ENCODE data around the gene SLC34A3.
"Not testable (repeated sequence)": the region's sequence is repeated elsewhere in the genome, so short reads cannot be mapped to it uniquely, and the experiment has no call there.

SLC34A3 gene

DNA sequence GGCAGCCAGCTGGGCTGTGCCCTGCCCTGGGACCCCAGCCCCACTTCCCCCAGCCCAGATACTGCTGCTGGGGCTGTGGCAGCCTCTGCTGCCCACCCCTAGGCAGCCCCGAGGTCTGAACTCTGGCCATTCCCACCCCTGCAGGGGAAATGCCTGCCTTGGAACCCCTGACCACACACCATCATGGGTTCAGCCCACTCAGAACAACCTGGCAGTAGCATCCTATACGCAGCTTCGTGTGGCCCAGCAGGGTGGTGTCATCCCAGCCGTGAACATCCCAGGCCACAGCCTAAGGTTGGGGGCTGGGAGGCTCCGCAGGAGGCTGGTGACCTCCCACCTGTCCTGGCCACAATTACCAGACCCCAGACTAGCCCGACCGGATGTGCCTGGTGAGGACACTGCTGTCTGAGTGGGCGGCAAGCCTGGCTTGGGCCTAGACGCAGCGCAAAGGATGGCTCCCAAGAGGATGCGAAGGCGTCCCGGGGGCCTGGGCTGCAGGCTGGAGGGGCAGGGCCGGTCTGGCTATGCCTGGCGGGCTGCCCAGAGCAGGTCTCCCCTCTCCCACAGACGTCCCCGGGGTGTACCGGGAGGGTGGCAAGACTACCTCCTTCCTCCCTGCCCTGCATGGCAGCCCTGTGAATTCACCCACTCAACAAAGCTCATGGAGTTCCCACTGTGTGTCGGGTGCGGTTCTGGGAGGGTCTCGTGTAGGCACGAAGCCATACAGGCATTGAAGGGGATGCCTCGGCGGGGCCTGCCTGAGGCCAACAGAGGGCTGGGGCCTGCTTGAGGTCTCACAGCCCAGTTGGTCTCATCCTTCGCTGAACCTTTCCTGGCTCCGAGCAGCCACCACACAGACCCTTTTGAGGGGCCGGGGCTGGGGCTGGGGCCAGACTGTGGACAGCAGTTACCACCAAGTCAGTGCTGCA, 1.5 kb upstream of the SLC34A3 start:
- in situ Hi-C loops (cut with MboI; ENCODE audit: low sequenced_read_pairs), result no loop called here

- in situ Hi-C loops (cut with MboI; ENCODE audit: low sequenced_read_pairs), result loop anchor here (5.0 kb wide), 1 partner anchor 108 kb away; no protein-coding TSS in a partner anchor
These were observed 597 bp upstream of the SLC34A3 start for GRCh38 chr9:137229903-137230704.

- in situ Hi-C loops (cut with MboI; ENCODE audit: low sequenced_read_pairs), result loop anchor here (5.0 kb wide), 1 partner anchor 109 kb away; no protein-coding TSS in a partner anchor
These were observed 805 bp downstream of the SLC34A3 start for GRCh38 chr9:137231372-137232039.

DNA sequence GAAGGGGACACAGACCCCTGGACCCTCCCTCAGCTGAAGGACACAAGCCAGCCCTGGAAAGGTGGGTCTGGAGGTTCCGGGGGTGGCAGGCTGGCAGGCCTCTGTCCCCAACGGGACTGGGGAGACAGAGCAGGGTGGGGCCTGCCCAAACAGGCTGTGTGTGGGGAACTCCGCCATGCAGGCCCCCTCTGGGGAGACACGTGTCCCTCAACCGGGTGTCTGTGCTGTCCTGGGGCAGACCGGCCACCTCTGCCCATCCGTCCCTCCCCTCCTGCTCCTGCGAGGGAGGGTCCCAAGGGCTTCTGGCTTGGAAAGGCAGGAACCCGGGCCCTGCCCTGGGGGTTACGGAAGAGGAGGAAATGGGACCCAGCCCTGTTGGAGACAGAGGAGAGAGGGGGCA, 1.4 kb downstream of the SLC34A3 start:
- in situ Hi-C loops (cut with MboI; ENCODE audit: low sequenced_read_pairs), result loop anchor here (5.0 kb wide), 1 partner anchor 110 kb away; no protein-coding TSS in a partner anchor

DNA sequence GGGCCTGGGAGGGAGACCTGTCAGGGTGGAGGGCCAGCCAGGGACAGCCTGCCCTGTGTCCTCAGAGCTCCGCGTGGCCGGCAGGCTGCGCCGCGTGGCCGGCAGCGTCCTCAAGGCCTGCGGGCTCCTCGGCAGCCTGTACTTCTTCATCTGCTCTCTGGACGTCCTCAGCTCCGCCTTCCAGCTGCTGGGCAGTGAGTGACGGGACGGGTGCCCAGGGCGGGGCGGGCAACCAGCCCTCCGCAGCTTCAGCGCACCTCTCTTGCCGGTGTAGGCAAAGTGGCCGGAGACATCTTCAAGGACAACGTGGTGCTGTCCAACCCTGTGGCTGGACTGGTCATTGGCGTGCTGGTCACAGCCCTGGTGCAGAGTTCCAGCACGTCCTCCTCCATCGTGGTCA, 1.8 kb downstream of the SLC34A3 start:
- in situ Hi-C loops (cut with MboI; ENCODE audit: low sequenced_read_pairs), result loop anchor here (5.0 kb wide), 1 partner anchor 110 kb away; no protein-coding TSS in a partner anchor

- in situ Hi-C loops (cut with MboI; ENCODE audit: low sequenced_read_pairs), result loop anchor here (5.0 kb wide), 1 partner anchor 111 kb away; no protein-coding TSS in a partner anchor
These were observed 2.7 kb downstream of the SLC34A3 start for GRCh38 chr9:137233143-137233980.

- in situ Hi-C loops (cut with MboI; ENCODE audit: low sequenced_read_pairs), result loop anchor here (5.0 kb wide), 1 partner anchor 112 kb away; no protein-coding TSS in a partner anchor
These were observed 3.5 kb downstream of the SLC34A3 start for GRCh38 chr9:137234055-137234697.

DNA sequence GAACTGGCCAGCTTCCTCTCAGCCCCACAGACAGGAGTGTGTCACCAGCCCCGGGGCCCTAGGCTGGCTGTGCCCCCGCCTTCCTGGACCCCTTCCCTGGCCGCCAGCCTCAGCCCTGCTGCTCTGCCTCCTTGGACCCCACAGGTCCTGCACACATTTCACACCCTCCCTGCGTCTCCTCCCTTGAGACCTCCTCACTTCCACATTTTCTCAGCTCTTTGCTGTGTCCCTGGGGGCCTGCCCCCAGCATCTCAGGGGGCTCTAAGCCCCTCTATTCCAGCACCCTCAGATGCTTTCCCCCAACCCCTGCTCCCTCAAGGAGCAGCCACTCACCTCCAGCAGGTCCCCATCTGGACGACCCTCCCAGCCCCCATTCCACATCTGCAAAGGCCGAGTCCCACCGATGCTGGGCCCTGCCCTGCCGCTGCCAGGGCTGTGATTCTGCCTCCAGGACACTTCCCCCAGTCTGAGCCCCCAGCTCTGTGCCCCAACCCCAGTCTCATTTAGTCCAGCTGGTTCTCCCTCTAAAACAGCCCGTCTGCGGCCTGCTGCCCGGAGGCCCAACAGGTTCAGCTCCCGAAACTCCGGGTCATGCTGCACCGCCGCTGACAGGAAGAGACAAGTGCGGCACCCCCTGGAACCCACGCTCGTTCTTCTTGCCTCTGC, 4.2 kb downstream of the SLC34A3 start:
- in situ Hi-C loops (cut with MboI; ENCODE audit: low sequenced_read_pairs), result loop anchor here (5.0 kb wide), 1 partner anchor 113 kb away; no protein-coding TSS in a partner anchor

DNA sequence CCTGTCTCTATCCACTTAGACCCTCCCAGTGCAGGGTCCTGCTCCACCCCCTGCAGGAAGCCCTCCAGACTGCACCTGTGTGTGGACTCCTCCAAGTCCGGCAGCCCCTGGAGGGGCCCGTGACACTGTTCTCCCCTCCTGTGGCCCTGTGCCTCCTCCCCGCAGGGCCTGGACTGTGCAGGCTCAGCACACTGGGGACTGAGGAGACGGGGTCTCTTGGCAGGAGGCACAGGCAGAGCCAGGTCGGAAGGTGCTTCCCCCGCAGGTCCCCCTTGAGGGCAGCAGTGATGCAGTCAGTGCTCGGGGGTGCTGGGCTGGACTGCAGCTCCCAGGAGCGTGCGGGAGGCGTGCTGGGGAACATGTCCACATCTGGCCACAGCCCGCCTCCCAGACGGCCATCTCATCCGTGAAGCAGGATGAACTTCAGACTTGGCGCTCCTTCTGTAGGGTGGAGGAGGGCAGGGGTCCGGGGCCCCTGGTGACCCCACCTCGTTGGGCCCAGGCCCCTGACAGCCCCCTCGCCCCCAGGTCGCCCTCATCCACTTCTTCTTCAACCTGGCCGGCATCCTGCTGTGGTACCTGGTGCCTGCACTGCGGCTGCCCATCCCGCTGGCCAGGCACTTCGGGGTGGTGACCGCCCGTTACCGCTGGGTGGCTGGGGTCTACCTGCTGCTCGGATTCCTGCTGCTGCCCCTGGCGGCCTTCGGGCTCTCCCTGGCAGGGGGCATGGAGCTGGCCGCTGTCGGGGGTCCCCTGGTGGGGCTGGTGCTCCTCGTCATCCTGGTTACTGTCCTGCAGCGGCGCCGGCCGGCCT, 4.9 kb downstream of the SLC34A3 start:
- in situ Hi-C loops (cut with MboI; ENCODE audit: low sequenced_read_pairs), result no loop called here

DNA sequence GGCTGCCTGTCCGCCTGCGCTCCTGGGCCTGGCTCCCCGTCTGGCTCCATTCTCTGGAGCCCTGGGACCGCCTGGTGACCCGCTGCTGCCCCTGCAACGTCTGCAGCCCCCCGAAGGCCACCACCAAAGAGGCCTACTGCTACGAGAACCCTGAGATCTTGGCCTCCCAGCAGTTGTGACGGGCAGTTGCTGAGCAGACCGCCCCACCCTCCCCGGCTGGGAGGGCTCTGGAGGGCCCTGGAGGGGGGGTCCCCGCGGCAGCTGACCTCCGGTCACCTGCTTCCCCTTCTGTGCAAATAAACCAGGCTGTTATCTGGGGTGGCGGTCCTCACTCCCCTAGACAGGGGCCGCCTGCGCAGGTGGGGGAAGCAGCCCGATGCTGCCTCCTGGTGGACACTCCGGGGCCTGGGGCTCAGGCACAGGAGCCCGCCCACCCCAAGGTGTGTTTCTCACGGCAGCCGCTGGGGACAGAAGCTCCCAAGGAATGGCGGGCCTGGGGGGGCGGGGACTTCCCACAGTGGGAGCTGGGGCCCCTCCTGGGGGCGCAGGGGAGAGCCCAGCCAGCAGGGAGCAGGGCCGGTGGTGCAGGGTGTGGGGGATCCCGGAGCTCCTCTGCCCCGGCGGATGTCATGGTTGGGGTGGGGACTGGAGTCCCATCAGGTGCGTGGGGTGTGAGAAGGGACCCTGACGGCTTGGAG, 5.7 kb downstream of the SLC34A3 start:
- in situ Hi-C loops (cut with MboI; ENCODE audit: low sequenced_read_pairs), result no loop called here

GRCh38 chr9:137236936-137237421, 6.3 kb downstream of the SLC34A3 start:
- in situ Hi-C loops (cut with MboI; ENCODE audit: low sequenced_read_pairs), result no loop called here

DNA sequence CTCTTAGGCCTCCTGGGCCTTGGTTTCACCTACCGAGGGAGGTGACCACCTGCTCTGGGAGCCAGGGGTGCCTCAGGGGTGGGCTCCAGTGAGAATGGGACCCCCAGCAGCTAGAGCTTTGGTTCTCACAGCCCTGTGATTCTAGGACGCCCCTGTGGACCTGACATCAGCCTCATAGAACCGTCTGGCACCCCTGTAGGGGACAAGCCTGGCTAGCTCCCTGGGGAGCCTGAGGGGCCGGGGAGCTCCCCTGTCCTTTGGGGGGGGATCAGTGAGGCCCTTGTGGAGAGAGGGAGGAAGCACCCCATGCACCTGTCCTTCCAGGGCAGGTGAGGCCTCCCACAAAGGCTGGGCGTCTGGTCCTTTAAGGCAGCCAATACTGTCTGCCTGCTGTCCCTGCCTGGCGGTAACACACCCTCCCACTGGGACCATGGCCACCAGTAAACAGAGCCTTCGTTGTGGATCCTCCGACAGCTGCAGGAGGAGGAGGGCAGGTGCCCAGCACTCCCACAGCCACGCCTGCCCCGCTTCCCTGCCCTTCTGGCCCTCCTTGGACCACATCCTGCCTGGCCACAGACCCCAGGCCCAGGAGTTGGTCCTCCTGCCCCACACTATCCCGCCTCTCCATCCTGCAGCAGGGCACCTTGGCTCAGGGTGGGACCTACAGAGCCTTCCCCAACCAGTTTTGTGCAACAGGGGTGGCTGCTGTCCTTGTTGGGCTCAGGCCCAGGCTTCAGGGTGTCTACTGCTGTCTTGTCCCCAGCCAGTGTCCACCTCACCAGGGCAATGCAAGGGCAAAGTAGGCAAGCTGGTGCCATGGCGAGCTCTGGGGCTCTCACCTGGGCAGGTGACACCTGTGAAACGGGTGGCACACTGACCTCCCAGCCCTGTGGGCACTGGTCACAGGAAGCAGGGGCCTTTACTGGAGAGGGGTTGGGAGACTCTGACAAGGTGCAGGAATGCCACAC, 7.3 kb downstream of the SLC34A3 start:
- in situ Hi-C loops (cut with MboI; ENCODE audit: low sequenced_read_pairs), result no loop called here

DNA sequence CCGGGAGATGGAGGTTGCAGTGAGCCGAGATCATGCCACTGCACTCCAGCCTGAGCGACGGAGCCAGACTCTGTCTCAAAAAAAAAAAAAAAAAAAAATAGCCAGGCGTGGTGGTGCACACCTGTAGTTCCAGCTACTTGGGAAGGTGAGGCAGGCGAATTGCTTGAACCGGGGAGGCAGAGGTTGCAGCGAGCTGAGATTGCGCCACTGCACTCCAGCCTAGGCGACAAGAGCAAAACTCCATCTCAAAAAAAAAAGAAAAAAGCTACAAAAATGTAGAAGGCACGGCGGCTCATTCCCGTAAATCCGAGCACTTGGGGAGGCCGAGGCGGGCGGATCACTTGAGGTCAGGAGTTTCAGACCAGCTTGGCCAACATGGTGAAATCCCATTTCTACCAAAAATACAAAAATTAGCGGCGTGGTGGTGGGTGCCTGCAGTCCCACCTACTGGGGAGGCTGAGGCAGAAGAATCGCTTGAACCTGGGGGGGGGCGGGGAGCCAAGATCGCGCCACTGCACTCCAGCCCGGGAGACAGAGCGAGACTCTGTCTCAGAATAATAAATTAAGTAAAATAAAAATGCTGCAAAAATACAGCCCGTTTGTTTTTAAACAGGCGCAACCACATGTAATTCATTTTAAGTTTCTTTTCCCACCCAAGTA, 9.0 kb downstream of the SLC34A3 start:
- in situ Hi-C loops (cut with MboI; ENCODE audit: low sequenced_read_pairs), result not testable (repeated sequence)

DNA sequence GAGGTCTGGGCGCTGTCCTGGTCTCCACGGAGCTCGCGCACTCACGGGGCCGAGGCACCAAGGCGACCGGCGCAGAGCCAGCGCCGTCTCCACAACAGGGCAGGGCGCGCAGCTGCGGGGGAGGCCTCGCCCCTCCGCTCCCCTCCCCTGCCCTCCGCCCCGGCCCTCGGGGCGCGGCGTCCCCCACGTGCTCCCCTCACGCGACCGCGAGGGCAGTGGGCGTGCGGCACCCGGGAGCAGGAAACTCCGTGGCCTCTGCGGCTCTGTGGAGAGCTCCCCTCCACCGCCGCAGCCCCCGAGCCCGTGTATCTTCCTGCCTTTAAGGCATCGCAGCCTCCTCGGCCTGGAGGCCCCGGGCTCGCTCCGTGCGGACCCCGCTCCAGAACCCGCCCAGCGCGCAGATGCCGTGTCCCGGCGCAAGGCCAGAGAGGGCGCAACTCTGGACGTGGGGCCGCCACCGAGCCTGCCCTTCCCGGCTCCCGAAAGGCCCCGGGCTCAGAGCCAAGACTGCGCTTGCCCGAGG, 9.7 kb downstream of the SLC34A3 start:
- in situ Hi-C loops (cut with MboI; ENCODE audit: low sequenced_read_pairs), result no loop called here

DNA sequence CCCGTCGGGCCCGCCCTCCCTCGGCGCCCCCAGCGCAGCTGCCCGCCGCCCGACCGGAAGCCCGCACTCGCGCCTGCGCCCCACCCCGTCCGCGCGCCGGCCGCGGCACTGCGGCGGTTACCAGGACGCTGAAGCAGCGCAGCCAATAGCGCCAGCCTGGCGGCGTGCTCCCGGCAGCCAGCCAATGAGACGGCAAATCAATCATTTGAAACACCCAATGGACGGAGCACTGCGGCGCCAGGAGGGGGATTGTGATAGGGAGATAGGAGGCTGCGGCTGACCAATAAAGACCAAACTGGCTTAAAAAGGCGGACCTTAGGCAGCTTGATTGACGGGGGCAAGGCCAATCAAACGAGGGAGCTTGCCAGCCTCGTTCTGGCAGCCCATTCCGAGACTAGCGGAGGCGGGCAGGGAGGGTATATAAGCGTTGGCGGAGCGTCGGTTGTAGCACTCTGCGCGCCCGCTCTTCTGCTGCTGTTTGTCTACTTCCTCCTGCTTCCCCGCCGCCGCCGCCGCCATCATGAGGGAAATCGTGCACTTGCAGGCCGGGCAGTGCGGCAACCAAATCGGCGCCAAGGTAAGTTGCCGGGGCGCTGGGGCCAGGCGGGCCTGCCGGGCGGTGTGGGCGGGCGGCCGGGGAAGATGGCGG, 10.3 kb downstream of the SLC34A3 start, which contains the start of gene TUBB4B:
TSS of gene TUBB4B (plus strand) at position 447 of the 649 bp plus-strand sequence. CDS start at position 521, 74 bp downstream.
- in situ Hi-C loops (cut with MboI; ENCODE audit: low sequenced_read_pairs), result no loop called here

Measured in HL-60/S4 treated with retinoic acid at 250 ng/mL for 4 days and 3 days (cell line).